OCI-LY7 (cell line): ENCODE data around the gene TIGD2.

Experiments used
- EZH2phosphoT487 ChIP-seq: fragments of 200-600 bp; sonication (generic); IDR thresholded peaks from 2 replicates; pipeline ENCODE4 v1.6.1; 2018; ENCODE audit warnings: low read depth, borderline replicate concordance, mild to moderate bottlenecking, mixed run types, antibody characterized with exemption, low read length, moderate library complexity, mixed read lengths
- TF ChIP-seq, protein P1 (sequence below): fragments of 200-600 bp; sonication (generic); conservative IDR thresholded peaks from 2 replicates; pipeline ENCODE4 v1.5.1; 2014; ENCODE audit warnings: mild to moderate bottlenecking, antibody characterized with exemption, low read length, moderate library complexity, mixed read lengths

DNA sequence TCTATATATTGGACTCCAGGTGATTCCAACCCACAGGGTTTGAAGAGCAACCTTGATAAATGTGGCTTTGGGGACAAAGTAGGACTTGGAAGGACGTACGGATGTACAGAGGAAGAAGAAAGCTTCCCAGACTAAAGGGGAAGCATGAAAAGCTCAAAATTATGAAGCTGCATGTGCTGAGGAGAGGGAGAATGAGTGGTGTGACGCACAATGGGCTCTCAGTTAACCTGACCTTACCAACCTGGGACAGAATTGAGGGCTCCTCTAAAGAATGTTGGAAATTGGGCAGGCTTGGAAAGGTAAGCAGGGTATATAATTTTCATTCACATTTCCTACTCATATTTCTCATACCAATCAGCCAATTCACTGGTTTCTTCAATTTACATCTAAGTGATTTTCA lies 10.5 kb upstream of the TIGD2 start:
- TF ChIP-seq, protein P1, sequence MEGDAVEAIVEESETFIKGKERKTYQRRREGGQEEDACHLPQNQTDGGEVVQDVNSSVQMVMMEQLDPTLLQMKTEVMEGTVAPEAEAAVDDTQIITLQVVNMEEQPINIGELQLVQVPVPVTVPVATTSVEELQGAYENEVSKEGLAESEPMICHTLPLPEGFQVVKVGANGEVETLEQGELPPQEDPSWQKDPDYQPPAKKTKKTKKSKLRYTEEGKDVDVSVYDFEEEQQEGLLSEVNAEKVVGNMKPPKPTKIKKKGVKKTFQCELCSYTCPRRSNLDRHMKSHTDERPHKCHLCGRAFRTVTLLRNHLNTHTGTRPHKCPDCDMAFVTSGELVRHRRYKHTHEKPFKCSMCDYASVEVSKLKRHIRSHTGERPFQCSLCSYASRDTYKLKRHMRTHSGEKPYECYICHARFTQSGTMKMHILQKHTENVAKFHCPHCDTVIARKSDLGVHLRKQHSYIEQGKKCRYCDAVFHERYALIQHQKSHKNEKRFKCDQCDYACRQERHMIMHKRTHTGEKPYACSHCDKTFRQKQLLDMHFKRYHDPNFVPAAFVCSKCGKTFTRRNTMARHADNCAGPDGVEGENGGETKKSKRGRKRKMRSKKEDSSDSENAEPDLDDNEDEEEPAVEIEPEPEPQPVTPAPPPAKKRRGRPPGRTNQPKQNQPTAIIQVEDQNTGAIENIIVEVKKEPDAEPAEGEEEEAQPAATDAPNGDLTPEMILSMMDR: no peak
- no peak for TF ChIP-seq EZH2phosphoT487
